Adrenal gland (tissue), 12 donors: ENCODE data around the gene RAET1E. TPM values are rescaled to one million over a fixed set of nuclear protein-coding genes. Genes with fewer than 3 reads are reported as not detected.

Experiments
- DNase-seq, 7 donors: peaks; one replicate each; pipeline ENCODE4 v3.0.0-alpha.2; 2019 to 2020
- H3K27ac ChIP-seq, 5 donors: fragments of 200-600 bp; sonication (generic) in 4 of 5; 1 replicate in 3 of 5; 2 replicates in 2 of 5; pipeline versions ENCODE4 v1.5.1 to v1.8.0; 2016 to 2020; ENCODE audit warnings: mild to moderate bottlenecking in 1 of 5
- H3K27me3 ChIP-seq: fragments of 200-600 bp; 2 replicates; pipeline ENCODE4 v1.8.0; 2021
- H3K36me3 ChIP-seq, 2 donors: fragments of 200-600 bp; replicated peaks in 1 of 2; 1 replicate in 1 of 2; 2 replicates in 1 of 2; pipeline versions ENCODE4 v1.5.1 to v1.8.0; 2018 to 2022
- H3K4me1 ChIP-seq, 2 donors: fragments of 200-600 bp; replicated peaks in 1 of 2; 1 replicate in 1 of 2; 2 replicates in 1 of 2; pipeline versions ENCODE4 v1.5.1 to v1.8.0; 2018 to 2021
- H3K4me3 ChIP-seq, 4 donors: fragments of 200-600 bp; sonication (generic) in 3 of 4; one replicate each; pipeline ENCODE4 v1.5.1; 2016 to 2018
- H3K9me3 ChIP-seq, 3 donors: fragments of 200-600 bp; sonication (generic) in 1 of 3; replicated peaks in 1 of 3; 1 replicate in 2 of 3; 2 replicates in 1 of 3; pipeline versions ENCODE4 v1.5.1 to v1.8.0; 2016 to 2021
- POLR2A ChIP-seq, 2 donors: fragments of 450-650 bp; IDR thresholded peaks; one replicate each; pipeline ENCODE4 v1.6.1; 2017; ENCODE audit warnings: antibody characterized with exemption in 2 of 2, mild to moderate bottlenecking in 2 of 2, moderate library complexity in 1 of 2
- WGBS, 4 donors: extraction: QIAGEN DNeasy Blood & Tissue Kit in 2 of 4; methylation state at CpG; one replicate each; pipeline versions ENCODE4 v1.1.5 to v1.1.7; 2013 to 2017; 5-methylcytosine and 5-hydroxymethylcytosine counted together
- intact Hi-C, 2 donors: fragments of 100-400 bp; cut with DNase I; formaldehyde crosslinking; loops; one replicate each; pipeline versions ENCODE4 v1.14.1 to v1.15.0; 2022 to 2023
- polyA plus RNA-seq, 3 donors: library from polyadenylated mRNA; stranded (reverse); fragments of 200-250 nt in 2 of 3; fragments of 350-450 nt in 1 of 3; fragmentation: Illumina TruSeq in 1 of 3; extraction: RNeasy Lipid Tissue Mini Kit (QIAGEN cat#74804) in 1 of 3; gene quantifications; one replicate each; pipeline ENCODE4 v1.2.3, GENCODE V29; 2013 to 2014
- total RNA-seq, 9 donors: library from RNA; depleted of rRNA in 4 of 9; stranded (reverse); fragments of >200 nt in 4 of 9; fragments of 120-200 nt in 1 of 9; fragmentation: NEBNext Ultra II Directional in 1 of 9; extraction: Animal tissue kit (Norgen Biotek cat#: 25700) in 1 of 9; gene quantifications; one replicate each; pipeline versions ENCODE4 v1.1.0 to v1.2.4, GENCODE V29; 2013 to 2023
- TF ChIP-seq, protein P1 (sequence below), 6 experiments: fragments of 450-650 bp in 4 of 6; fragments of 200-600 bp in 2 of 6; sonication (generic) in 1 of 6; IDR thresholded peaks; 1 replicate in 5 of 6; 2 replicates in 1 of 6; pipeline versions ENCODE4 v1.5.1 to v1.8.0; 2016 to 2021; ENCODE audit warnings: antibody characterized with exemption in 6 of 6, mild to moderate bottlenecking in 2 of 6, moderate library complexity in 1 of 6
- donor health status: healthy with polysubstance abuse.
- donor health status: Bipolar disorder and iron deficiency.
- donor health status: DM: yes; HTN: yes; CAD: no.
- donor health status: DM: no; HTN: no; CAD: no.
- donor health status: DM: no; HTN: no; CAD: no.
- donor health status: DM: yes; HTN: yes; CAD: no.

The RAET1E gene
- total and polyA plus RNA-seq, 12 donors: 0.17 to 9.2 (median 1.1) TPM; not detected in 1

DNA sequence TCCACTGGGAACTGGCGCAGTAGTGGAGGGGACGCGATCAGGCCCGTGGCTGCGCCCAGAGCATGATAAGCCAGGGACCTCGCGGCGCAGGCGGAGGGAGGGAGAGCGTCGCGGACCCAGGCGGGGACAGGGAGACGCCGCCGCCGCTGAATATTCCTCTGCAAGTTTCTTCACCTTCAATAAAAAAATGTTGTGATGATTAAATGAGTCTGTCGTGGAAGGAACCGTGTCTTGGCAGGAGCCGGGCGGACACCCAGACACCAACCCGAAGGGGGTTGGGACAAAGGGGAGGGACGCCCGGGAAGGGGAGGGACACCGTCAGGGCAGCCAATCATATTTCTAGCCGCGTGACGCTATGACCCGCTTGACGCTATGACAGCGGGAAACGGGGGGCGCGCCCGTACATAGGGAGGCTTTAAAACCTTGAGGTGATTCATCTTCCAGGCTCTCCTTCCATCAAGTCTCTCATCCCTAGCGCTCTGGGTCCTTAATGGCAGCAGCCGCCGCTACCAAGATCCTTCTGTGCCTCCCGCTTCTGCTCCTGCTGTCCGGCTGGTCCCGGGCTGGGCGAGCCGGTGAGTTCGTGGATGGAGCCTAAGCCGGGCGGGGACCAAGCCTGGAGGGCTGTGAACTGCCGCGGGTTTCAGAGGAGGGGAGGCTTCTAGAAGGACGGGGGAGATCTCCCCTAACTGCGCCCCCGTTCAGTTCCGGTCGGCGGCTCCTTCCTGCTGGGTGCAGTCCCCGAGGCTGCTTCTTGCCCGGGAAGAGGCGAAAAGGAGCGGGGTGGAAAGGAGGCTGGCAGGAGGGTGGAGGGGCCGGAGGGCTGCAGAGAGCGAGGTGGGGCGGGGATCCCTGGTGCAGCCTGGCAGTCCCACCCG is 43.9 kb upstream of the RAET1E start, which contains the start of gene ULBP2:
ULBP2 (plus strand) TSS at position 432 of the 878 bp plus-strand sequence; CDS start at position 491, 59 bp downstream.
- Histone ChIP-seq H3K36me3 (no peaks in the 10 kb centered on the region), H3K27ac (peak within 1 kb of the TSS in 1 of 5 donors; percentile 15), H3K9me3 (no peaks in the 10 kb centered on the region), H3K27me3 (peaks cover 42% of the 10 kb centered on the region), H3K4me1 (peaks cover 7 to 27% of the 10 kb centered on the region in 2 donors), H3K4me3 (peak within 1 kb of the TSS in 2 of 4 donors; percentile 16 to 58)
- intact Hi-C loops: no loop called here
- DNase-seq: peak; percentile 81 to 91 (median 87)
- TF ChIP-seq, protein P1, sequence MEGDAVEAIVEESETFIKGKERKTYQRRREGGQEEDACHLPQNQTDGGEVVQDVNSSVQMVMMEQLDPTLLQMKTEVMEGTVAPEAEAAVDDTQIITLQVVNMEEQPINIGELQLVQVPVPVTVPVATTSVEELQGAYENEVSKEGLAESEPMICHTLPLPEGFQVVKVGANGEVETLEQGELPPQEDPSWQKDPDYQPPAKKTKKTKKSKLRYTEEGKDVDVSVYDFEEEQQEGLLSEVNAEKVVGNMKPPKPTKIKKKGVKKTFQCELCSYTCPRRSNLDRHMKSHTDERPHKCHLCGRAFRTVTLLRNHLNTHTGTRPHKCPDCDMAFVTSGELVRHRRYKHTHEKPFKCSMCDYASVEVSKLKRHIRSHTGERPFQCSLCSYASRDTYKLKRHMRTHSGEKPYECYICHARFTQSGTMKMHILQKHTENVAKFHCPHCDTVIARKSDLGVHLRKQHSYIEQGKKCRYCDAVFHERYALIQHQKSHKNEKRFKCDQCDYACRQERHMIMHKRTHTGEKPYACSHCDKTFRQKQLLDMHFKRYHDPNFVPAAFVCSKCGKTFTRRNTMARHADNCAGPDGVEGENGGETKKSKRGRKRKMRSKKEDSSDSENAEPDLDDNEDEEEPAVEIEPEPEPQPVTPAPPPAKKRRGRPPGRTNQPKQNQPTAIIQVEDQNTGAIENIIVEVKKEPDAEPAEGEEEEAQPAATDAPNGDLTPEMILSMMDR (IDR thresholded peaks at IDR 0.05): no peak
- TF ChIP-seq POLR2A (IDR thresholded peaks at IDR 0.05): peak in 1 of 2 donors; percentile 38
- WGBS, 4 donors: 0 to 2% (median 1%) methylated on average over 37 to 62 of the region's 62 CpGs

DNA sequence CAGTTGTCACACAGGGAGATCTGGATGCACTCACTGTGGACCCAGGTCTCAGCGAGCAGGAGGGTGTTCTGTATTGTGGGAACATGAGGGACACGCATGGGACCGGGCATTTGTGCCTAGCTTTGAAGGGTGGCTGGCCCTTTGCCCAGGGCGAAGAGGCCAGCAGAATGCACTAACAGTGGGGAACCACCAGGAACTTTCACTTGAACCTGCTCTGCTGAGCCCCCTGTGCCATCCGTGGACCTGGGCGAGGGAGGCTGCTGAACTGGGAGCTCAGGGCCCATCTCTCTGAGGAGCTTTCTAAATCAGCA is 42.7 kb upstream of the RAET1E start:
- Histone ChIP-seq H3K9me3 (no peaks in the 10 kb centered on the region), H3K36me3 (no peaks in the 10 kb centered on the region), H3K27me3 (peaks cover 52% of the 10 kb centered on the region), H3K4me1 (peaks cover 7 to 27% of the 10 kb centered on the region in 2 donors), H3K27ac (no peak overlapping the region), H3K4me3 (no peak overlapping the region)
- WGBS, 4 donors: 18 to 48% (median 37%) methylated on average over 4 to 6 of the region's 6 CpGs
- intact Hi-C loops: no loop called here
- TF ChIP-seq POLR2A (IDR thresholded peaks at IDR 0.05): no peak
- TF ChIP-seq, protein P1 (IDR thresholded peaks at IDR 0.05): no peak
- peak in 2 of 7 donors; percentile 12 to 43 for DNase-seq

DNA sequence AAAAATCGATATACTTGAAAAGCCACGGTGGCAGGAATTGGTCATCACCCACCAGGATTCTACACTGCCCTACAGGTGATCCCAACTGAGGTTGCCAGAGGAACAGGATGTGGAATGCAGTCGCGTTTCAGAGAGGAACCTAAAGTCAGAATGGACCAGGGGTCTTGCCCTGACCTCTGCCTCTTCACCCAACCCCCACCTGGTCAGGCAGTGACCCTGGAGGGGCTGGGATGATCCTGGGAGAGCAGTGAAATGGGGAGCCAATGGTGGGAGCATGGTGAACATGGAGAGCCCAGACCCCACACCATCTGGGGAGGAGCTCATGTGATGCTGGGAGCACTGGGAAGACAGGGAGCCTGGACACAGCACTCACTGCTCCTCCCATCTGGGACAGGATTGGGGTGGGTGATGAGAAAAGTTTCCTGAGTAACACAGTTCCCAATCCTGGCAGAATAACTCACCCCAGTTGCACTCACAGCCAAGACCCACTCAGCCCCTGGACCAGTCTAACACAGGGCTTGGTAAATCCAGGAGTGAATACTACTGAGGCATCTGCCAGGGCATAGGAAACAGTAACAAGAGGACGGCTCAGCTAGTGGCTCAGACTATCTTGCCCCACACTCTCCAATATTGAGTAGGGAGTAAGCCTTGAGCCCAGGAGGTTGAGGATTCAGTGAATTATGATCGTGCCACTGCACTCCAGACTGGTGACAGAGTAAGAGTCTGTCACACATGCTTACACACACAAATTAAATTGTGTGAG is 42.2 kb upstream of the RAET1E start:
- TF ChIP-seq, protein P1 (IDR thresholded peaks at IDR 0.05): no peak
- no peak for TF ChIP-seq POLR2A (IDR thresholded peaks at IDR 0.05)
- no peak overlapping the region for H3K4me3 ChIP-seq
- DNase-seq: peak in 2 of 7 donors; percentile 12 to 37
- 21 to 32% (median 27%) methylated on average over 3 to 6 of the region's 6 CpGs for WGBS, 4 donors
- H3K36me3 ChIP-seq: no peaks in the 10 kb centered on the region
- H3K27ac ChIP-seq: no peak overlapping the region
- H3K27me3 ChIP-seq: peaks cover 57% of the 10 kb centered on the region
- peaks cover 7 to 27% of the 10 kb centered on the region in 2 donors for H3K4me1 ChIP-seq
- intact Hi-C loops: loop anchor here in 1 of 2 donors (5.0 kb wide), 1 partner anchor 77 kb away; no protein-coding TSS in a partner anchor
- H3K9me3 ChIP-seq: no peaks in the 10 kb centered on the region

DNA sequence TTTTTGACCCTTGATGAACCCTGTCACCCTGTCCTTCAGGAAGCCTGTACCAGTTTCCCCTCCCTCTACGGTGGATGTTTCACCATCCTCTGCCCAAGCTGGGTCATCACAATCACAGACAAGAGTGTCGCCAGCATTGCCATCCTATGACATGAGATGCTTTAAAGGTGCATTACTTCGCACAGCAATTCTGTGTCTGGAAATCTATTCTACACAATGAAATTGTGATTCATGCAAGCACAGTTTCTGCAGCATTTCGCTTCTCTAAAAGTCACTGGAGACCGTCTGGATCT is 41.4 kb upstream of the RAET1E start:
- no peak for TF ChIP-seq POLR2A (IDR thresholded peaks at IDR 0.05)
- TF ChIP-seq, protein P1 (IDR thresholded peaks at IDR 0.05): no peak
- Histone ChIP-seq H3K9me3 (no peaks in the 10 kb centered on the region), H3K36me3 (no peaks in the 10 kb centered on the region), H3K27ac (no peak overlapping the region), H3K4me3 (no peak overlapping the region), H3K27me3 (peaks cover 63% of the 10 kb centered on the region), H3K4me1 (peaks cover 7 to 27% of the 10 kb centered on the region in 2 donors)
- WGBS, 4 donors: 30 to 41% (median 35%) methylated on average over 5 of the region's 5 CpGs
- intact Hi-C loops: loop anchor here in 1 of 2 donors (5.0 kb wide), 1 partner anchor 78 kb away; no protein-coding TSS in a partner anchor
- no peak for DNase-seq
